Measurements from ENCODE around the gene MKX. TPM values are rescaled to one million over a fixed set of nuclear protein-coding genes. Genes with fewer than 3 reads are reported as not detected.
A peak's percentile ranks its signal among the peaks of the same experiment; 100 is the strongest.

The MKX gene
- 1 to 10 TPM in 2 of 6 experiments, under 1 TPM in 4; 0.29 to 2.1 (median 0.66) TPM for total RNA-seq
- long read RNA-seq = 0 reads

- WGBS (ENCODE audit: insufficient coverage, low coverage, low lambda C conversion rate, missing lambda C conversion rate) = 13% methylated on average over 19 of the region's 69 CpGs
- no peak for TF ChIP-seq POLR2A (IDR thresholded peaks at IDR 0.05)
- TF ChIP-seq CTCF (IDR thresholded peaks at IDR 0.05) = no peak
- DNase-seq (peak in 2 of 3 donors; percentile 39 to 60), ATAC-seq (no peak)
- no peak within 1 kb of the TSS for H3K27ac ChIP-seq
- intact Hi-C loops (cut with DNase I) = no loop called here
- peaks cover 0 to 32% (median 6%) of the 10 kb centered on the region in 4 donors for H3K4me1 ChIP-seq
- no peaks in the 10 kb centered on the region for H3K36me3 ChIP-seq
- peaks cover 13 to 20% of the 10 kb centered on the region in 2 donors for H3K27me3 ChIP-seq
- no peaks in the 10 kb centered on the region for H3K9me3 ChIP-seq
- H3K4me3 ChIP-seq = peak within 1 kb of the TSS; percentile 7 to 42 (median 34)
Observed at GRCh38 chr10:27745732-27746396, at the start of gene MKX. Gene MKX (minus strand): TSS chr10:27745819. CDS start chr10:27743415, 2,404 bp downstream.

- 50% methylated on average over 1 of the region's 1 CpG for WGBS (ENCODE audit: insufficient coverage, low coverage, low lambda C conversion rate, missing lambda C conversion rate)
- Histone ChIP-seq H3K36me3 (no peaks in the 10 kb centered on the region), H3K27me3 (no peaks in the 10 kb centered on the region), H3K9me3 (no peaks in the 10 kb centered on the region), H3K4me3 (no peak overlapping the region), H3K4me1 (no peaks in the 10 kb centered on the region), H3K27ac (no peak overlapping the region)
- intact Hi-C loops (cut with DNase I) = no loop called here
- peak in 2 of 4 donors; percentile 46 to 64 for ATAC-seq
- no peak for DNase-seq
- no peak for TF ChIP-seq POLR2A (IDR thresholded peaks at IDR 0.05)
- peak; percentile 7 to 44 (median 19) for TF ChIP-seq CTCF (IDR thresholded peaks at IDR 0.05)
Observed at GRCh38 chr10:27794157-27794556, 48.5 kb upstream of the MKX start.

GRCh38 chr10:27792216-27792615 lies 46.6 kb upstream of the MKX start:
- no peak overlapping the region for H3K27ac ChIP-seq
- DNase-seq (no peak), ATAC-seq (no peak)
- H3K4me3 ChIP-seq = no peak overlapping the region
- WGBS (ENCODE audit: insufficient coverage, low coverage, low lambda C conversion rate, missing lambda C conversion rate) = 74% methylated on average over 2 of the region's 2 CpGs
- intact Hi-C loops (cut with DNase I) = no loop called here
- no peaks in the 10 kb centered on the region for H3K27me3 ChIP-seq
- no peaks in the 10 kb centered on the region for H3K4me1 ChIP-seq
- TF ChIP-seq POLR2A (IDR thresholded peaks at IDR 0.05) (no peak), CTCF (IDR thresholded peaks at IDR 0.05) (no peak)
- no peaks in the 10 kb centered on the region for H3K9me3 ChIP-seq
- H3K36me3 ChIP-seq = no peaks in the 10 kb centered on the region

GRCh38 chr10:27784272-27784671 lies 38.7 kb upstream of the MKX start:
- TF ChIP-seq POLR2A (IDR thresholded peaks at IDR 0.05) (no peak), CTCF (IDR thresholded peaks at IDR 0.05) (no peak)
- WGBS (ENCODE audit: insufficient coverage, low coverage, low lambda C conversion rate, missing lambda C conversion rate) = 74% methylated on average over 2 of the region's 2 CpGs

More at GRCh38 chr10:27784272-27784671, 38.7 kb upstream of the MKX start:
- no peak overlapping the region for H3K4me3 ChIP-seq
- DNase-seq (no peak), ATAC-seq (no peak)
- H3K36me3 ChIP-seq = no peaks in the 10 kb centered on the region
- intact Hi-C loops (cut with DNase I) = no loop called here
- H3K27me3 ChIP-seq = no peaks in the 10 kb centered on the region
- no peak overlapping the region for H3K27ac ChIP-seq
- H3K4me1 ChIP-seq = no peaks in the 10 kb centered on the region
- no peaks in the 10 kb centered on the region for H3K9me3 ChIP-seq

Measured in right lobe of liver (tissue), 6 donors.